Astrocyte of the spinal cord (primary cell): ENCODE measurements around the gene PPP6R1.
"Not testable (repeated sequence)": the region's sequence is repeated elsewhere in the genome, so short reads cannot be mapped to it uniquely, and the experiment has no call there.

Source experiments
- DNase-seq: peaks from one replicate; pipeline ENCODE4 v3.0.0; 2011; ENCODE audit warnings: low read depth, low spot score
- H3K4me3 ChIP-seq: 2 replicates; pipeline ENCODE4 v1.5.1; 2011; ENCODE audit warnings: low read depth, mild to moderate bottlenecking, low read length, moderate library complexity
- CTCF ChIP-seq: IDR thresholded peaks from 2 replicates; pipeline ENCODE4 v1.5.1; 2012; ENCODE audit warnings: low read depth, mild to moderate bottlenecking, low read length, inconsistent platforms
- in situ Hi-C: cut with HindIII; loops from 2 replicates; pipeline ENCODE4 v1.10.0; 2017; ENCODE audit warnings: low sequenced_read_pairs

PPP6R1 gene

GRCh38 chr19:55226788-55227187 is 32.0 kb downstream of the PPP6R1 start:
- H3K4me3 ChIP-seq, result no peak overlapping the region
- TF ChIP-seq CTCF, result no peak
- no peak for DNase-seq
- in situ Hi-C loops, result no loop called here

GRCh38 chr19:55226273-55226672 is 32.5 kb downstream of the PPP6R1 start:
- no peak for DNase-seq
- H3K4me3 ChIP-seq, result no peak overlapping the region
- TF ChIP-seq CTCF, result no peak
- in situ Hi-C loops, result no loop called here

GRCh38 chr19:55225415-55225958 is 33.3 kb downstream of the PPP6R1 start:
- DNase-seq, result no peak
- TF ChIP-seq CTCF, result no peak
- in situ Hi-C loops, result no loop called here
- H3K4me3 ChIP-seq, result no peak overlapping the region

- H3K4me3 ChIP-seq, in situ Hi-C loops, DNase-seq: not testable (repeated sequence)
Observed at GRCh38 chr19:55224679-55225414, 34.0 kb downstream of the PPP6R1 start.

- DNase-seq, result no peak
- in situ Hi-C loops, result no loop called here
- no peak for TF ChIP-seq CTCF
- no peak overlapping the region for H3K4me3 ChIP-seq
Observed at GRCh38 chr19:55224038-55224665, 34.7 kb downstream of the PPP6R1 start.

- no peak for TF ChIP-seq CTCF
- DNase-seq, result no peak
- in situ Hi-C loops, result no loop called here
Observed at GRCh38 chr19:55223291-55224037, 35.4 kb downstream of the PPP6R1 start.

More at GRCh38 chr19:55223291-55224037, 35.4 kb downstream of the PPP6R1 start:
- no peak overlapping the region for H3K4me3 ChIP-seq
